ENCODE data around the gene NCS1.

The NCS1 gene

GRCh38 chr9:130160862-130161470 is 11.2 kb upstream of the NCS1 start:
- Histone ChIP-seq H3K4me1 (ENCODE audit: insufficient read depth, low read length, poor library complexity, severe bottlenecking) (no peaks in the 10 kb centered on the region), H3K4me3 (ENCODE audit: low read length, poor library complexity, severe bottlenecking) (no peak overlapping the region), H3K79me2 (ENCODE audit: insufficient read depth, low read length) (no peaks in the 10 kb centered on the region), H3K9ac (ENCODE audit: low read depth, low read length, poor library complexity, severe bottlenecking) (no peak overlapping the region), H3F3A (ENCODE audit: low read depth) (no peaks in the 10 kb centered on the region), H3K27me3 (ENCODE audit: insufficient read depth, low read length, poor library complexity, severe bottlenecking) (no peaks in the 10 kb centered on the region), H2AFZ (ENCODE audit: low read length) (no peak overlapping the region), H3K9me2 (replicated peaks; ENCODE audit: low read depth, low read length) (no peaks in the 10 kb centered on the region), H4K20me1 (ENCODE audit: insufficient read depth, low read length, poor library complexity, severe bottlenecking) (no peaks in the 10 kb centered on the region), H3K9me3 (ENCODE audit: insufficient read depth, low read depth, low read length) (no peaks in the 10 kb centered on the region), H3K36me3 (ENCODE audit: insufficient read depth, low read length) (no peaks in the 10 kb centered on the region), H3K4me2 (ENCODE audit: low read depth, low read length, poor library complexity, severe bottlenecking) (no peak overlapping the region)
- TF ChIP-seq EZH2phosphoT487 (IDR thresholded peaks at IDR 0.05; ENCODE audit: borderline replicate concordance): no peak
- TF ChIP-seq, protein P1, sequence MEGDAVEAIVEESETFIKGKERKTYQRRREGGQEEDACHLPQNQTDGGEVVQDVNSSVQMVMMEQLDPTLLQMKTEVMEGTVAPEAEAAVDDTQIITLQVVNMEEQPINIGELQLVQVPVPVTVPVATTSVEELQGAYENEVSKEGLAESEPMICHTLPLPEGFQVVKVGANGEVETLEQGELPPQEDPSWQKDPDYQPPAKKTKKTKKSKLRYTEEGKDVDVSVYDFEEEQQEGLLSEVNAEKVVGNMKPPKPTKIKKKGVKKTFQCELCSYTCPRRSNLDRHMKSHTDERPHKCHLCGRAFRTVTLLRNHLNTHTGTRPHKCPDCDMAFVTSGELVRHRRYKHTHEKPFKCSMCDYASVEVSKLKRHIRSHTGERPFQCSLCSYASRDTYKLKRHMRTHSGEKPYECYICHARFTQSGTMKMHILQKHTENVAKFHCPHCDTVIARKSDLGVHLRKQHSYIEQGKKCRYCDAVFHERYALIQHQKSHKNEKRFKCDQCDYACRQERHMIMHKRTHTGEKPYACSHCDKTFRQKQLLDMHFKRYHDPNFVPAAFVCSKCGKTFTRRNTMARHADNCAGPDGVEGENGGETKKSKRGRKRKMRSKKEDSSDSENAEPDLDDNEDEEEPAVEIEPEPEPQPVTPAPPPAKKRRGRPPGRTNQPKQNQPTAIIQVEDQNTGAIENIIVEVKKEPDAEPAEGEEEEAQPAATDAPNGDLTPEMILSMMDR (conservative IDR thresholded peaks at IDR 0.05; ENCODE audit: low read length): no peak

- Histone ChIP-seq H3K4me3 (ENCODE audit: low read length, poor library complexity, severe bottlenecking) (no peak overlapping the region), H2AFZ (ENCODE audit: low read length) (no peak overlapping the region), H3K9ac (ENCODE audit: low read depth, low read length, poor library complexity, severe bottlenecking) (no peak overlapping the region), H3K79me2 (ENCODE audit: insufficient read depth, low read length) (no peaks in the 10 kb centered on the region), H4K20me1 (ENCODE audit: insufficient read depth, low read length, poor library complexity, severe bottlenecking) (no peaks in the 10 kb centered on the region), H3K9me2 (replicated peaks; ENCODE audit: low read depth, low read length) (no peaks in the 10 kb centered on the region), H3K4me1 (ENCODE audit: insufficient read depth, low read length, poor library complexity, severe bottlenecking) (no peaks in the 10 kb centered on the region), H3F3A (ENCODE audit: low read depth) (no peaks in the 10 kb centered on the region), H3K27me3 (ENCODE audit: insufficient read depth, low read length, poor library complexity, severe bottlenecking) (no peaks in the 10 kb centered on the region), H3K36me3 (ENCODE audit: insufficient read depth, low read length) (no peaks in the 10 kb centered on the region), H3K4me2 (ENCODE audit: low read depth, low read length, poor library complexity, severe bottlenecking) (no peak overlapping the region), H3K9me3 (ENCODE audit: insufficient read depth, low read depth, low read length) (no peaks in the 10 kb centered on the region)
- TF ChIP-seq EZH2phosphoT487 (IDR thresholded peaks at IDR 0.05; ENCODE audit: borderline replicate concordance): no peak
- TF ChIP-seq, protein P1 (conservative IDR thresholded peaks at IDR 0.05; ENCODE audit: low read length): no peak
Observed at GRCh38 chr9:130165579-130165978, 6.6 kb upstream of the NCS1 start.

- Histone ChIP-seq H4K20me1 (ENCODE audit: insufficient read depth, low read length, poor library complexity, severe bottlenecking) (no peaks in the 10 kb centered on the region), H3K4me3 (ENCODE audit: low read length, poor library complexity, severe bottlenecking) (no peak overlapping the region), H3F3A (ENCODE audit: low read depth) (no peaks in the 10 kb centered on the region), H3K9ac (ENCODE audit: low read depth, low read length, poor library complexity, severe bottlenecking) (no peak overlapping the region), H3K79me2 (ENCODE audit: insufficient read depth, low read length) (no peaks in the 10 kb centered on the region), H3K27me3 (ENCODE audit: insufficient read depth, low read length, poor library complexity, severe bottlenecking) (no peaks in the 10 kb centered on the region), H2AFZ (ENCODE audit: low read length) (no peak overlapping the region), H3K9me3 (ENCODE audit: insufficient read depth, low read depth, low read length) (no peaks in the 10 kb centered on the region), H3K9me2 (replicated peaks; ENCODE audit: low read depth, low read length) (no peaks in the 10 kb centered on the region), H3K4me2 (ENCODE audit: low read depth, low read length, poor library complexity, severe bottlenecking) (no peak overlapping the region), H3K4me1 (ENCODE audit: insufficient read depth, low read length, poor library complexity, severe bottlenecking) (no peaks in the 10 kb centered on the region), H3K36me3 (ENCODE audit: insufficient read depth, low read length) (no peaks in the 10 kb centered on the region)
- TF ChIP-seq, protein P1 (conservative IDR thresholded peaks at IDR 0.05; ENCODE audit: low read length): no peak
- TF ChIP-seq EZH2phosphoT487 (IDR thresholded peaks at IDR 0.05; ENCODE audit: borderline replicate concordance): no peak
Observed at GRCh38 chr9:130166399-130166798, 5.8 kb upstream of the NCS1 start.

Data from Loucy (cell line).